Lung (tissue), 16 donors: Measurements from ENCODE around the gene PSRC1. TPM values are rescaled to one million over a fixed set of nuclear protein-coding genes. Genes with fewer than 3 reads are reported as not detected.

Experiments used
- ATAC-seq: fragments of 200-7000 bp; cut with Tn5 transposase; one replicate; pipeline ENCODE4 v1.9.1; 2020; ENCODE audit warnings: moderate number of reproducible peaks; ENCODE audit not compliant: insufficient read depth, low FRiP score
- DNase-seq, 3 donors: peaks; one replicate each; pipeline ENCODE4 v3.0.0-alpha.2; 2013 to 2017
- H3K27ac ChIP-seq, 2 donors: one replicate each; pipeline ENCODE4 v1.5.1; 2013; ENCODE audit warnings: mild to moderate bottlenecking in 2 of 2, moderate library complexity in 2 of 2, control low read depth in 1 of 2, inconsistent platforms in 1 of 2, low read depth in 1 of 2, low read length in 1 of 2
- H3K27me3 ChIP-seq, 3 donors: one replicate each; pipeline ENCODE4 v1.5.1; 2013; ENCODE audit warnings: low read length in 2 of 3; ENCODE audit not compliant: control insufficient read depth in 3 of 3, insufficient read depth in 3 of 3
- H3K36me3 ChIP-seq, 4 donors: one replicate each; pipeline ENCODE4 v1.5.1; 2013; ENCODE audit warnings: low read length in 4 of 4, mild to moderate bottlenecking in 1 of 4, moderate library complexity in 1 of 4; ENCODE audit not compliant: control insufficient read depth in 4 of 4, insufficient read depth in 4 of 4
- H3K4me1 ChIP-seq, 5 donors: one replicate each; pipeline ENCODE4 v1.5.1; 2013; ENCODE audit warnings: low read length in 5 of 5, mild to moderate bottlenecking in 2 of 5, moderate library complexity in 1 of 5; ENCODE audit not compliant: control insufficient read depth in 5 of 5, insufficient read depth in 5 of 5
- H3K4me3 ChIP-seq: one replicate; pipeline ENCODE4 v1.5.1; 2013; ENCODE audit warnings: mild to moderate bottlenecking, control low read depth, moderate library complexity
- H3K9ac ChIP-seq, 2 donors: one replicate each; pipeline ENCODE4 v1.5.1; 2013; ENCODE audit warnings: low read length in 2 of 2, control low read depth in 1 of 2; ENCODE audit not compliant: insufficient read depth in 1 of 2
- H3K9me3 ChIP-seq, 4 donors: one replicate each; pipeline ENCODE4 v1.5.1; 2013; ENCODE audit warnings: low read length in 3 of 4, mild to moderate bottlenecking in 1 of 4, moderate library complexity in 1 of 4; ENCODE audit not compliant: control insufficient read depth in 4 of 4, insufficient read depth in 3 of 4
- WGBS, 2 donors: extraction: QIAGEN DNeasy Blood & Tissue Kit; methylation state at CpG; one replicate each; pipeline ENCODE4 v1.1.7; 2013; 5-methylcytosine and 5-hydroxymethylcytosine counted together
- long read RNA-seq, 5 donors: transcript quantifications; one replicate each; lab custom pipeline, GENCODE V29; 2026
- polyA plus RNA-seq, 2 donors: library from polyadenylated mRNA; stranded (reverse); fragments of 200-250 nt; gene quantifications; one replicate each; pipeline ENCODE4 v1.2.1, GENCODE V29; 2013
- total RNA-seq, 2 donors: library from RNA; depleted of rRNA in 1 of 2; stranded (reverse); fragments of >200 nt in 1 of 2; gene quantifications; one replicate each; pipeline ENCODE4 v1.2.1, GENCODE V29; 2014 to 2021
- TF ChIP-seq, protein P1 (sequence below): IDR thresholded peaks from 2 replicates; pipeline ENCODE4 v1.5.1; 2012; ENCODE audit warnings: mild to moderate bottlenecking; ENCODE audit errors: control extremely low read depth, extremely low read depth
- donor health status: control.
- donor health status: control.
- donor health status: Bipolar disorder and iron deficiency.
- donor health status: healthy.
- donor health status: DM: yes; HTN: yes; CAD: no.

PSRC1 gene
- total RNA-seq = 1 to 10 TPM; 4.7 to 4.9 TPM
- 1 to 10 TPM; 2.7 to 4.9 TPM for polyA plus RNA-seq
- long read RNA-seq, donor 1, partial matches to known transcripts = 5 of 10 reads
- long read RNA-seq, donor 1, other reads (novel, unspliced or antisense) = 0 of 10 reads
- long read RNA-seq, donor 2, partial matches to known transcripts = 0 of 4 reads
- long read RNA-seq, donor 2, other reads (novel, unspliced or antisense) = 0 of 4 reads
- long read RNA-seq, donor 3, partial matches to known transcripts = 7 of 11 reads
- long read RNA-seq, donor 3, other reads (novel, unspliced or antisense) = 0 of 11 reads
- long read RNA-seq, donor 4, partial matches to known transcripts = 11 of 13 reads
- long read RNA-seq, donor 4, other reads (novel, unspliced or antisense) = 0 of 13 reads
- long read RNA-seq, donor 5, partial matches to known transcripts = 5 of 15 reads
- long read RNA-seq, donor 5, other reads (novel, unspliced or antisense) = 0 of 15 reads

- Histone ChIP-seq H3K27ac (peak within 1 kb of the TSS; percentile 50 to 88), H3K9ac (peak within 1 kb of the TSS; percentile 37 to 79), H3K9me3 (no peaks in the 10 kb centered on the region), H3K36me3 (peaks cover 0 to 16% (median 5%) of the 10 kb centered on the region in 4 donors), H3K27me3 (no peaks in the 10 kb centered on the region), H3K4me3 (peak within 1 kb of the TSS; percentile 41), H3K4me1 (peaks cover 0 to 22% (median 10%) of the 10 kb centered on the region in 5 donors)
- DNase-seq (peak; percentile 98 to 99 (median 98)), ATAC-seq (peak; percentile 99)
- TF ChIP-seq, protein P1, sequence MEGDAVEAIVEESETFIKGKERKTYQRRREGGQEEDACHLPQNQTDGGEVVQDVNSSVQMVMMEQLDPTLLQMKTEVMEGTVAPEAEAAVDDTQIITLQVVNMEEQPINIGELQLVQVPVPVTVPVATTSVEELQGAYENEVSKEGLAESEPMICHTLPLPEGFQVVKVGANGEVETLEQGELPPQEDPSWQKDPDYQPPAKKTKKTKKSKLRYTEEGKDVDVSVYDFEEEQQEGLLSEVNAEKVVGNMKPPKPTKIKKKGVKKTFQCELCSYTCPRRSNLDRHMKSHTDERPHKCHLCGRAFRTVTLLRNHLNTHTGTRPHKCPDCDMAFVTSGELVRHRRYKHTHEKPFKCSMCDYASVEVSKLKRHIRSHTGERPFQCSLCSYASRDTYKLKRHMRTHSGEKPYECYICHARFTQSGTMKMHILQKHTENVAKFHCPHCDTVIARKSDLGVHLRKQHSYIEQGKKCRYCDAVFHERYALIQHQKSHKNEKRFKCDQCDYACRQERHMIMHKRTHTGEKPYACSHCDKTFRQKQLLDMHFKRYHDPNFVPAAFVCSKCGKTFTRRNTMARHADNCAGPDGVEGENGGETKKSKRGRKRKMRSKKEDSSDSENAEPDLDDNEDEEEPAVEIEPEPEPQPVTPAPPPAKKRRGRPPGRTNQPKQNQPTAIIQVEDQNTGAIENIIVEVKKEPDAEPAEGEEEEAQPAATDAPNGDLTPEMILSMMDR = peak; percentile 43
- 0 to 1% methylated on average over 51 to 56 of the region's 56 CpGs for WGBS, 2 donors
Measured at GRCh38 chr1:109282952-109283747, at the start of gene PSRC1. Gene PSRC1 (minus strand): TSS chr1:109283145.

GRCh38 chr1:109331113-109331512 is 48.2 kb upstream of the PSRC1 start:
- Histone ChIP-seq H3K4me3 (no peak overlapping the region), H3K9me3 (peaks cover 0 to 5% (median 3%) of the 10 kb centered on the region in 4 donors), H3K27ac (no peak overlapping the region), H3K9ac (no peak overlapping the region), H3K27me3 (no peaks in the 10 kb centered on the region), H3K36me3 (peaks cover 10 to 31% (median 23%) of the 10 kb centered on the region in 4 donors), H3K4me1 (no peaks in the 10 kb centered on the region)
- no peak for DNase-seq
- TF ChIP-seq, protein P1 = no peak
- no peak for ATAC-seq

DNA sequence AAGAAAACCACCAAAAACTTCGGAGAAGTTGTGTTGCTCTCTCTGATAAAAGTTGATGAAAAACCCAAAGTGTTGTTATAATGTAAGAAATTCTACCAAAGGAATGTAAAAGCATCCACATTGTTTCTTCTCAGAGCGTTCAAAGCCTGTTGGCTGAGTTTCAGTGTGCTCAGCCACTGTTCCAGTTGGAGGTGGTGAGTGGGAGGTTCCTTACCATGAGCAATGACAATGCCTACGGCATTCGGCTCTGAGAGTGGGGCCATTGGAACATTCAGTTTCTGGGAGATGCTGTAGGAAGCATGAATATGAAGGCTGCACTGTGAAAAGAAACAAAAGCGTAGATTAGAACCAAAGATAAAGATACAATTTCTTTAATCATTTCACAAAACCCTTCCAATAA is 44.3 kb upstream of the PSRC1 start:
- peaks cover 18 to 40% (median 22%) of the 10 kb centered on the region in 4 donors for H3K36me3 ChIP-seq
- 86 to 90% methylated on average over 5 of the region's 5 CpGs for WGBS, 2 donors
- no peak for ATAC-seq

More for the DNA sequence above, 44.3 kb upstream of the PSRC1 start:
- TF ChIP-seq, protein P1 = no peak
- no peak overlapping the region for H3K27ac ChIP-seq
- no peaks in the 10 kb centered on the region for H3K4me1 ChIP-seq
- H3K27me3 ChIP-seq = no peaks in the 10 kb centered on the region
- no peak overlapping the region for H3K9ac ChIP-seq
- no peak overlapping the region for H3K4me3 ChIP-seq
- peaks cover 0 to 3% (median 2%) of the 10 kb centered on the region in 4 donors for H3K9me3 ChIP-seq
- DNase-seq = no peak
